Adrenal gland (tissue), 12 donors: Measurements from ENCODE around the gene TDRKH. TPM values are rescaled to one million over a fixed set of nuclear protein-coding genes. Genes with fewer than 3 reads are reported as not detected.

Source experiments
- DNase-seq, 7 donors: peaks; one replicate each; pipeline ENCODE4 v3.0.0-alpha.2; 2019 to 2020
- H3K27ac ChIP-seq, 5 donors: fragments of 200-600 bp; sonication (generic) in 4 of 5; 1 replicate in 3 of 5; 2 replicates in 2 of 5; pipeline versions ENCODE4 v1.5.1 to v1.8.0; 2016 to 2020; ENCODE audit warnings: mild to moderate bottlenecking in 1 of 5
- H3K27me3 ChIP-seq: fragments of 200-600 bp; 2 replicates; pipeline ENCODE4 v1.8.0; 2021
- H3K36me3 ChIP-seq, 2 donors: fragments of 200-600 bp; replicated peaks in 1 of 2; 1 replicate in 1 of 2; 2 replicates in 1 of 2; pipeline versions ENCODE4 v1.5.1 to v1.8.0; 2018 to 2022
- H3K4me1 ChIP-seq, 2 donors: fragments of 200-600 bp; replicated peaks in 1 of 2; 1 replicate in 1 of 2; 2 replicates in 1 of 2; pipeline versions ENCODE4 v1.5.1 to v1.8.0; 2018 to 2021
- H3K4me3 ChIP-seq, 4 donors: fragments of 200-600 bp; sonication (generic) in 3 of 4; one replicate each; pipeline ENCODE4 v1.5.1; 2016 to 2018
- H3K9me3 ChIP-seq, 3 donors: fragments of 200-600 bp; sonication (generic) in 1 of 3; replicated peaks in 1 of 3; 1 replicate in 2 of 3; 2 replicates in 1 of 3; pipeline versions ENCODE4 v1.5.1 to v1.8.0; 2016 to 2021
- CTCF ChIP-seq, 6 experiments: fragments of 450-650 bp in 4 of 6; fragments of 200-600 bp in 2 of 6; sonication (generic) in 1 of 6; IDR thresholded peaks; 1 replicate in 5 of 6; 2 replicates in 1 of 6; pipeline versions ENCODE4 v1.5.1 to v1.8.0; 2016 to 2021; ENCODE audit warnings: antibody characterized with exemption in 6 of 6, mild to moderate bottlenecking in 2 of 6, moderate library complexity in 1 of 6
- POLR2A ChIP-seq, 2 donors: fragments of 450-650 bp; IDR thresholded peaks; one replicate each; pipeline ENCODE4 v1.6.1; 2017; ENCODE audit warnings: antibody characterized with exemption in 2 of 2, mild to moderate bottlenecking in 2 of 2, moderate library complexity in 1 of 2
- WGBS, 4 donors: extraction: QIAGEN DNeasy Blood & Tissue Kit in 2 of 4; methylation state at CpG; one replicate each; pipeline versions ENCODE4 v1.1.5 to v1.1.7; 2013 to 2017; 5-methylcytosine and 5-hydroxymethylcytosine counted together
- intact Hi-C, 2 donors: fragments of 100-400 bp; cut with DNase I; formaldehyde crosslinking; loops; one replicate each; pipeline versions ENCODE4 v1.14.1 to v1.15.0; 2022 to 2023
- polyA plus RNA-seq, 3 donors: library from polyadenylated mRNA; stranded (reverse); fragments of 200-250 nt in 2 of 3; fragments of 350-450 nt in 1 of 3; fragmentation: Illumina TruSeq in 1 of 3; extraction: RNeasy Lipid Tissue Mini Kit (QIAGEN cat#74804) in 1 of 3; gene quantifications; one replicate each; pipeline ENCODE4 v1.2.3, GENCODE V29; 2013 to 2014
- total RNA-seq, 9 donors: library from RNA; depleted of rRNA in 4 of 9; stranded (reverse); fragments of >200 nt in 4 of 9; fragments of 120-200 nt in 1 of 9; fragmentation: NEBNext Ultra II Directional in 1 of 9; extraction: Animal tissue kit (Norgen Biotek cat#: 25700) in 1 of 9; gene quantifications; one replicate each; pipeline versions ENCODE4 v1.1.0 to v1.2.4, GENCODE V29; 2013 to 2023
- donor health status: healthy with polysubstance abuse.
- donor health status: Bipolar disorder and iron deficiency.
- donor health status: DM: yes; HTN: yes; CAD: no.
- donor health status: DM: no; HTN: no; CAD: no.
- donor health status: DM: no; HTN: no; CAD: no.
- donor health status: DM: yes; HTN: yes; CAD: no.

Gene TDRKH
- total and polyA plus RNA-seq, 12 donors: 2.1 to 9.1 (median 5.8) TPM

GRCh38 chr1:151763990-151764389, 26.3 kb downstream of the TDRKH start:
- no peak for DNase-seq
- Histone ChIP-seq H3K27ac (peak overlapping the region; percentile 6 to 91 (median 81)), H3K27me3 (no peaks in the 10 kb centered on the region), H3K9me3 (no peaks in the 10 kb centered on the region), H3K4me3 (peak overlapping the region in 2 of 4 donors; percentile 76 to 81), H3K4me1 (peaks cover 9 to 11% of the 10 kb centered on the region in 2 donors), H3K36me3 (peaks cover 0 to 30% of the 10 kb centered on the region in 2 donors)
- 57 to 69% (median 60%) methylated on average over 10 of the region's 10 CpGs for whole genome bisulfite sequencing, 4 donors
- TF ChIP-seq POLR2A (IDR thresholded peaks at IDR 0.05): no peak
- no peak for TF ChIP-seq CTCF (IDR thresholded peaks at IDR 0.05)
- intact Hi-C loops: no loop called here

GRCh38 chr1:151762941-151763921, 27.1 kb downstream of the TDRKH start, which contains the start of gene MRPL9:
MRPL9 (minus strand) TSS chr1:151763496; CDS start chr1:151763479, 17 bp downstream.
- Histone ChIP-seq H3K9me3 (no peaks in the 10 kb centered on the region), H3K4me3 (peak within 1 kb of the TSS in 3 of 4 donors; percentile 7 to 81 (median 76)), H3K36me3 (peaks cover 0 to 37% of the 10 kb centered on the region in 2 donors), H3K27me3 (no peaks in the 10 kb centered on the region), H3K27ac (peak within 1 kb of the TSS; percentile 6 to 91 (median 81)), H3K4me1 (peaks cover 9 to 11% of the 10 kb centered on the region in 2 donors)
- peak; percentile 78 to 87 (median 81) for DNase-seq
- intact Hi-C loops: no loop called here
- 0 to 1% (median 0%) methylated on average over 27 to 68 of the region's 68 CpGs for WGBS, 4 donors
- TF ChIP-seq POLR2A (IDR thresholded peaks at IDR 0.05) (peak; percentile 60 to 63), CTCF (IDR thresholded peaks at IDR 0.05) (no peak)

GRCh38 chr1:151760597-151761385, 29.5 kb downstream of the TDRKH start:
- no peak overlapping the region for H3K27ac ChIP-seq
- H3K9me3 ChIP-seq: no peaks in the 10 kb centered on the region
- intact Hi-C loops: no loop called here
- H3K27me3 ChIP-seq: no peaks in the 10 kb centered on the region
- peaks cover 0 to 40% of the 10 kb centered on the region in 2 donors for H3K36me3 ChIP-seq
- DNase-seq: no peak
- TF ChIP-seq CTCF (IDR thresholded peaks at IDR 0.05) (no peak), POLR2A (IDR thresholded peaks at IDR 0.05) (no peak)
- no peak overlapping the region for H3K4me3 ChIP-seq
- peaks cover 9 to 11% of the 10 kb centered on the region in 2 donors for H3K4me1 ChIP-seq
- WGBS, 4 donors: 76 to 96% (median 93%) methylated on average over 7 of the region's 7 CpGs

- Histone ChIP-seq H3K27me3 (no peaks in the 10 kb centered on the region), H3K9me3 (no peaks in the 10 kb centered on the region), H3K36me3 (peaks cover 0 to 40% of the 10 kb centered on the region in 2 donors), H3K4me3 (no peak overlapping the region), H3K4me1 (peaks cover 9 to 11% of the 10 kb centered on the region in 2 donors), H3K27ac (no peak overlapping the region)
- intact Hi-C loops: no loop called here
- TF ChIP-seq CTCF (IDR thresholded peaks at IDR 0.05) (no peak), POLR2A (IDR thresholded peaks at IDR 0.05) (no peak)
- DNase-seq: no peak
These were observed 31.1 kb downstream of the TDRKH start for GRCh38 chr1:151759241-151759640.
